LHCN-M2 (cell line): ENCODE results near the gene DPYD. TPM values are rescaled to one million over a fixed set of nuclear protein-coding genes. Genes with fewer than 3 reads are reported as not detected.
A peak's percentile ranks its signal among the peaks of the same experiment; 100 is the strongest.
"Not testable (repeated sequence)": the region's sequence is repeated elsewhere in the genome, so short reads cannot be mapped to it uniquely, and the experiment has no call there.

Experiments used
- DNase-seq: peaks from one replicate; pipeline ENCODE4 v3.0.0-alpha.2; 2012; ENCODE audit warnings: low read depth
- total RNA-seq: library from RNA; depleted of rRNA; stranded (reverse); fragments of >200 nt; gene quantifications from 2 replicates; pipeline ENCODE4 v1.2.3, GENCODE V29; 2014

DPYD gene
- total RNA-seq, 1 experiment from 2014 or later: 39.9 TPM

DNA sequence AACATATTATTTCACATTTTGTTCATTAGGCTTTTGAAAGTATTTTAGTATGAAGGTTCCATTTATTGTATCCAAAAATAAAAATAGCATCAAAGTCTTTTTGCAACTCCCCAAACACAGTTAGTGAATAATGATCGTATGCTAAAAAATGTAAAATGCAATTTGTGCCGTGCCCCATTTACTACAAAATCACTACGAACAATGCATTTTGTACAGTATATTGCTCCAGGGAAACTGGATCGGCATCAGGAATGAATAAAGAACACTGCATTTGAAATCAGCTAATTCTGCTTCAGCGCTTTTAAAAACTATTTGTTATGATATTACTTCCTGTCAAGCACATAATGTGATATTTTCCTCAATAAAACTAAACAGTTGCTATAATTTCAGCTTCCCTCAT is 547.8 kb downstream of the DPYD start:
- no peak for DNase-seq

- no peak for DNase-seq
Measured at GRCh38 chr1:97372531-97372930, 548.3 kb downstream of the DPYD start.

GRCh38 chr1:97368296-97368695 is 552.5 kb downstream of the DPYD start:
- DNase-seq: no peak

DNA sequence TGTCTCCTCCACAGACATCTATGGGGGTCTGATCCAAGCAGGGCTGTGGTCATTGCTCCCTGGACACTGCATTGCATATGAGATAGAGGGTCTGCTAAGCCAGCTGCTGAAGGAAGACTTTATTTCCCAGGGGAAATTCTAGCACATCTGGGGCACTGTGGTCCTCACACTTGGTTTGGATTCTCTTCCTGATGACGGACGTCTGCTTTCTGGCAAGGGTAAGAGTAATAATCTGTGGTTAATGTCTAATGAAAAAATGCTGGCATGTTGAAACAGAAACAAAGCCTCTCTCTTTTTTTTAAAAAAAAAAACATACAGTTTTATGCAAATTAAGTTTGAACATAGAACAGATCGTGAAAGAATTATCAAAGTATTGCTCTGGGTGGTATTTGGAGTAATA is 553.9 kb downstream of the DPYD start:
- no peak for DNase-seq

DNA sequence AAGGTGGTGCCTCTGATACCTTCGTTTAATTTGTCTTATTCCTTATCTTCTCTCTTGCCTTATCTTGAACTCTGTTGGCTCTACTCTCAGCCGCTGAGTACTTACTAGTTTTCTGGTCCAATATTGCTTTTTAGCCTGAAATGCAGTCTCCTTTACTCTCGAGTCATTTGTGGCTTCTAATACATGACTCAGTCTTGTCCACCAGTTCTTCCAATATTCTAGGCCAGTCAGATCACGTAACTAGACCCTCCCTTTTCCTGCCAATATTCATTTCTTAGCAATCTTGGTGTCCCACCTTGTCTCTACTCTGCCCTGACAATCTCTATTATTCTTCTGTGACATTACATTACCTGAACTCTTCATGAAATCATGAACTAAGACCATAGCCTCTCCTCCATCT is 555.8 kb downstream of the DPYD start:
- peak; percentile 26 for DNase-seq

DNA sequence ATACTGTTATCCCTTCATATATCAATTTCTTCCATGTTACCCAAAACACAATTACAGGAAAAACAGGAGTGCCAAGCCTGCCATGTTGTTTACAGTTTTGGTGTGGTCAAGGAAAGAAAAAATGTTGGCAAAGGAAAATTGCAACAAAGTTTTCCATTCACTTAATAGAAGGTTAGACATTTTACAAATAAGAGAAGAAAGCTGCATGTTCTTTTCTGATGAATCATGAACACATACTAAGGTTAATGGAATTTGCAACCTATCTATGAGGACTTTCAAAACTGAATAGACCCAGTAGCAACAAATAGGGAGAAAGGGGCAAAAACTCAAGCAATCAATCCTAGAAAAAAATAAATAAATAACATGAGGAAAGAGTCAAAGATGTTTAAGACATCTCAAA is 556.7 kb downstream of the DPYD start:
- DNase-seq: peak; percentile 49

DNA sequence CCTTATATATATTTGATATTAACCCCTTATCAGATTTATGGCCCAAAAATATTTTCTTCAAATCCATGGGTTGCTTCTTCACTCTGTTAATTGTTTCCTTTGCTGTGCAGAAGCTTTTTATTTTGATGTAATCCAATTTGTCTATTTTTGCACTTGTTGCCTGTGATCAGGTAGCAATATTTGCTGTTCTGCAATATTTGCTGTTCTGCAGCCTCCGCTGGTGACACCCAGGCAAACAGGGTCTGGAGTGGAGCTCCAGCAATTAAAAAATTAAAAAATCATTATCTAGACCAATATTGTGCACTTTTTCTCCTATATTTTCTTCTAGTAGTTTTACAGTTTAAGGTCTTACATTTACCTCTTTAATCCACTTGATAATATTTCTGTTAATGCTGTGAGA is 564.5 kb downstream of the DPYD start:
- no peak for DNase-seq

- no peak for DNase-seq
Measured at GRCh38 chr1:97352936-97353382, 567.9 kb downstream of the DPYD start.

GRCh38 chr1:97351846-97352245 is 569.0 kb downstream of the DPYD start:
- DNase-seq: no peak

GRCh38 chr1:97350662-97351061 is 570.2 kb downstream of the DPYD start:
- DNase-seq: no peak

- DNase-seq: no peak
Measured at GRCh38 chr1:97350241-97350640, 570.6 kb downstream of the DPYD start.

- DNase-seq: not testable (repeated sequence)
Measured at GRCh38 chr1:97349794-97350193, 571.0 kb downstream of the DPYD start.

DNA sequence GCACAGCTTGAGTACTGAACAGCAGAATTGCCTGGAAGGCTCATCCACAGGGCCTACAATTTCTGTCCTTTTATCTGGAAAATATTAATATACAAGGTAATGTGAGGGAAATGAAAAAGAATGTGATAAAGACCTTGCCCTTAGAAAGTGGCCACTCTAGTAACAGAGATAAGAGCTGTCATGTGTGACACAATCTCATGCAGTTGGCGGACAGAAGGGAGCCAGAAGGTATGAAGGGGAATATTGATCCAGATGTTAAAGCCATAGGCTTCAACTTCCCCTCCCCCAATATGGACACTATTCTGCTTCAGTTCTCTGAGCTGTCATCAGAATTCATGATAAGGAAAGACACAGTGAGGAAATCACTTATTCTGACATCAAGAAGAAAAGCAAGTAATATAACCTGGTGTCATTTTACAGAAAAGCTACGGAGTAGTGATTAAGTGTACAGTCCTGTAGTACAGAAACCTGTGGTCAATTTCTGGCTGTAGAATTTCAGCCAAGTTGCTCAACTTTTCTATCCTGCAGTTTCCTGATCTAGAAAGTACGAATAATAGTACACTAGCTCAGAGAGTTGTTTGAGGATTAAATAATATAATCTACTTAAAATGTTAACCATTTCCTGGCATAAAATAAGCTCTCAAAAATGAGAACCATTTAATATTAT is 572.1 kb downstream of the DPYD start:
- DNase-seq: peak; percentile 51

GRCh38 chr1:97340951-97341350 is 579.9 kb downstream of the DPYD start:
- peak; percentile 65 for DNase-seq

GRCh38 chr1:97338347-97338746 is 582.5 kb downstream of the DPYD start:
- no peak for DNase-seq

- DNase-seq: no peak
Measured at GRCh38 chr1:97337250-97338030, 583.4 kb downstream of the DPYD start.

DNA sequence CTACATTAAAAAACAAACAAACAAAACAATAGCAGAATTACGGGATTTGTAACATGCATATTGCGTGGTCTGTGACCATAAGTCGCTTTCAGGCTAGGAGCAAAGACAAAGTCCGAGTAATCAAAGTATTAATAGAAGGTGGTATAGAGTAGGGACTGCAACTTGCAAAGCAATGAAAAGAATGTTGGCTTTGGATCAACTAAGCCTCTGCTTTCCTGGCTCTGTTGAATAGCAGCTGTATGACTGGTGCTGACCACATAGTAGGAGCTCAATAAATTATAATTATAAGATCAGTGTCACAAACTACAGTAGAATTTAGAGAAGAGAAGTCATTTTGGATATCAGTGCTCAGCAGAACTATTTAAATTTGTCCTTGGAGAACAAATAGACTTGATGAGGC is 586.4 kb downstream of the DPYD start:
- DNase-seq: peak; percentile 64

- DNase-seq: peak; percentile 50
Measured at GRCh38 chr1:97332716-97333115, 588.1 kb downstream of the DPYD start.

DNA sequence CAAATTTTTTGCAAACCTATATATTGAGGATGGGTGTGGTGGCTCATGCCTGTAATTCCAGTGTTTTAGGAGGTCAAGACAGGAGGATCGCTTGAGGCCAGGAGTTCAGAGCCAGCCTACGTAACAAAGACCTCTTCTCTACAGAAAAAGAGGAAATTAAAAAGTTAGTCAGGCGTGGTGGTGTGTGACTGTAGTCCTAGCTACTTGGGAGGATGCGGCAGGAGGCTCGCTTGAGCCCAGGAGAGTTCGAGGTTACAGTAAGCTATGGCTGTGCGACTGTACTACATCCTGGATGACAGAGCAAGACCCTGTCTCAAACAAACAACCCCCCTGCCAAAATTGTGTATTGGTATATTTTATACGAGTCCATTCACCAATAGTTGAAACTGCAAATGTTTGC is 589.7 kb downstream of the DPYD start:
- no peak for DNase-seq

- no peak for DNase-seq
Measured at GRCh38 chr1:97314685-97315084, 606.1 kb downstream of the DPYD start.

DNA sequence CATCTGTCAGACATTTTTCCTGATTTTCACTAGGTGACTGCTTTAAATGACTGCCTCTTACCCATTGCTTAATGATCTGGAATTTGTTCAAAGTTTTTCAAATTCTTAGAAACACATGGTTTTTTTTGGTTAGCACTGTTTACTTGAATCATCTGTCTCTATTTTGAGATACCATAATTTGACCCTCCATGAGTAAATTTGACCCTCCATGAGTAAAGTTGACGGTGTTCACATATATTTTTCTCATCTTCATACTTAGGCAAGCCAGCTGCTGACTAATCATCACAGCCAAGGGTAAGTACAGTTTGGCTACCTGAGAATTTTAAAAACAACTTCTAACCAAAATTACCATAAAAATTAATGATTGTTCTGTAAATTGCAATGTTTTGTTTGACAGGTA is 612.7 kb downstream of the DPYD start:
- DNase-seq: peak; percentile 74

DNA sequence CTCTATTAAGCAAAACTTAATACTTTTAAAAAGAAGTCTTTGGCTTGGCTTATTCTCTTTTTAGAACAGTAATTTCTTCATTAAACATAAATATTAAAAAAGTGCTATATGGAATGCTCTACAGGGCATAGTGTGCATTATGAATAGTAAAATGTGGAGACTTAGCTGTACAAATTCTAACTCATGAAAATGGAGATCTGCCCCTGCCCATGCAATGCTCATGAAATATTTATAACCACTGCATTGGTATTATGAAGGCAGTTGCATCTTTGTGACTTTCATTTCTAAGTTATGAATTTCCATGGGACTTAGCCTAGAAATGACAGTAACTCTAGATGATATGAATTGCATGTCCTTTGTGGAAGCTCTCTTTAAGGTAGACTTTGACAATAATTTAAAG is 613.3 kb downstream of the DPYD start:
- DNase-seq: no peak

- no peak for DNase-seq
Measured at GRCh38 chr1:97307151-97307550, 613.7 kb downstream of the DPYD start.
